GM08714 (cell line): ENCODE data around the gene CTBP2.
"Not testable (repeated sequence)": the region's sequence is repeated elsewhere in the genome, so short reads cannot be mapped to it uniquely, and the experiment has no call there.

Source experiments
- H3K4me3 ChIP-seq: fragments of 200-500 bp; sonication (Bioruptor generic); 2 replicates; pipeline ENCODE4 v1.5.1; 2014; ENCODE audit warnings: mild to moderate bottlenecking, low read length, inconsistent platforms
- ZNF274 ChIP-seq: IDR thresholded peaks from 2 replicates; pipeline ENCODE4 v1.6.1; 2012; ENCODE audit warnings: mild to moderate bottlenecking, low read depth, low read length

Gene CTBP2

DNA sequence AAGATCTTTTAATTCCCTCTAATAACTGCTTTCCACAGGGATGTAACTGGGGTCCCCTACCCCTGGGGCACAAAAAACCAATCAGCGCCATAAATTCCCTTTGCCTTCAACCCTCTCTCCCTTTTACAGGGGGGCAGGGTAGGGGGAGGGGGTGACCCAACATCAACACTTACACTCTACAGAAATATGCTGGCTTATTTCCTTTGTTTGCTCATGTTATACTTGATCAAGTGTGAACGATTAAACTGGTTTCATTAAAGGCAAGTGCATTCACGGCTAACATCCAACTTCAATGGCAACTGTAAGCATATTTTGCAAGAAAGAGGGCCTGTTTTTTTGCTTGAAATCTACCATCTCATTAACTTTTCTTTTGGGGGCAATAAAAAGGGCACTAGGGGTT, 2.9 kb downstream of the CTBP2 start:
- H3K4me3 ChIP-seq: no peak overlapping the region; the same call in 1 of the 2 replicates
- no peak for TF ChIP-seq ZNF274

- no peak overlapping the region for H3K4me3 ChIP-seq
- no peak for TF ChIP-seq ZNF274
Observed at GRCh38 chr10:125156739-125157480, 3.5 kb downstream of the CTBP2 start.

GRCh38 chr10:125156196-125156595, 4.2 kb downstream of the CTBP2 start:
- H3K4me3 ChIP-seq: no peak overlapping the region
- TF ChIP-seq ZNF274: no peak

DNA sequence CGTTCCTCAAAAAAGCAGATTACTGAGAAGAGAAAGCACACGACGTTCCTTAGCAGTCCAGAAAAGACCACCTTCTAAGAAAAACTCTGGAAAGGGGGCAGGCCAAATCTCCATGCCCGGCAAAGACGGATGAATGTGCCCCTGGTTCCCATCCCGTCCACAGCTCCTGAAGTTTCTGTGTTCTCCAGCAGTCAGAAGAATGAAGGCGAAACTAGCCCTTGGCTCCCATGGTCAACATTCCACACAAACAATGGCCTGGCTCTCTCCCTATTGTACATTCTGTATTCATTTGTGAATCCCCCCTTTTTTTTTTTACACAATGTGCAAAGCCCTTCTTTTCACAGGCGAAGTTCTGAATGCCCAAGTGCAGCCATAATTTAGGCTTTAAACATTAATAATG, 5.3 kb downstream of the CTBP2 start:
- H3K4me3 ChIP-seq: no peak overlapping the region
- TF ChIP-seq ZNF274: no peak

DNA sequence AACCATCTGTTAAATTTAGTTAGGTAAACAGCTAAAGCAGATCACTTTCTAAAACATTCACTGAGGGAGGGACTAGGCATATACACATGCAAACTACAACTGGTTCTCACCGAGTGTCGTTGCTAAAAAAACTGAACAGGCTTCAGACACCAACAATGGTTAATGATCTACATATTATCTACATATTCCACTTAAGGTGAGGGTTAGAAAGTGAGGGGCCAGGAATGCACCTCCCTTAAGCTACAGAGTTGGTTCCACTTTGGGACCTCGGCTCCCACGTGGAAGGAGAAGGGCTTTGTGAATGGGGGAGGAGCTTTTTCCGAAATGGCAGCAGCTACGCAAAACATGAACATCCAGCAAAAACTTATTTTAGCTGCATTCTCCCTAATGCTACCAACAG, 5.8 kb downstream of the CTBP2 start:
- H3K4me3 ChIP-seq: no peak overlapping the region
- TF ChIP-seq ZNF274: no peak

- TF ChIP-seq ZNF274: no peak
- H3K4me3 ChIP-seq: no peak overlapping the region
Observed at GRCh38 chr10:125153703-125154490, 6.5 kb downstream of the CTBP2 start.

DNA sequence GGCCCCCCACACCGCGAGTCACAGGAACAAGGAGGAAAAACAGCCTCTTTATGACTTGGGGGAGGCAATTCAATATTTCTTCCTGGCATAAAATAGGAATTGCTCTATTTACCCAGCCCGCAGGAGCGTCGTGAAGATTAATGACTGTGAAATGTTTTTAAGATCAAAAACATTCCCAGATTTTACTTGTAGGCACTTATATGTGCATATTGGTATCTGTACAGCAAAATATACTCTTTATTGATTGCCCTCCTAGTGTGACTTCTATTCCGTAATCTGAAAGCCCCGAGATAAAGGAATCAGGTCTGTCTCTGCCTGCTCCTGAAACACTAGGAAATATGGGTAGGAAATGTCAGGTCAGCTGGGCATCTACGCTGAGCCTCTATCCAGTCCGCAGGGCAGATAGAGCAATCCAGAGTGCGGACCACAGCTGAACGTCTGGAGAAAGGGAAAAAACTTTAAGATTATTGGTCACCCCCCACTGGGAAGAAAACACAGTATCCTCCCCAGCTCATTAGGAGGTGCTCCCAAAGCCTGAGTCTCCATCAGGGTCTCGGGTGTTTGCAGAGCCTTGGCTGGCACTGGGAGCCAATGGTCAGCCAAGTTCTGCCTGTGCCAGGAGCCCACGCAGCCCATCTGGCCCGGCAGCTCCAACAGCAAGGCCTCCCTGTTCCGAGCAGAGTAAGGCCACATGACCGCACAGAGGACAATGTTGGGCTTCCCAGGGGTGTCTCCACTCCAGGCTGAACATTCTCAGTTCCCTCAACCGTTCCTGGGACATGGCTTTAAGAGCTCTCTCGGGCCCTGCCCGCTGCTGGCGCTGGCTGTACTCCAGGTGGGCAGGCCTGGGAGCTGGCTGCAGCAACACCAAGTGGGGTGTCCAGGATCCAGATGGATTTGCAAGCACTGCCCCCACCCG, 7.7 kb downstream of the CTBP2 start:
- no peak for TF ChIP-seq ZNF274
- no peak overlapping the region for H3K4me3 ChIP-seq

DNA sequence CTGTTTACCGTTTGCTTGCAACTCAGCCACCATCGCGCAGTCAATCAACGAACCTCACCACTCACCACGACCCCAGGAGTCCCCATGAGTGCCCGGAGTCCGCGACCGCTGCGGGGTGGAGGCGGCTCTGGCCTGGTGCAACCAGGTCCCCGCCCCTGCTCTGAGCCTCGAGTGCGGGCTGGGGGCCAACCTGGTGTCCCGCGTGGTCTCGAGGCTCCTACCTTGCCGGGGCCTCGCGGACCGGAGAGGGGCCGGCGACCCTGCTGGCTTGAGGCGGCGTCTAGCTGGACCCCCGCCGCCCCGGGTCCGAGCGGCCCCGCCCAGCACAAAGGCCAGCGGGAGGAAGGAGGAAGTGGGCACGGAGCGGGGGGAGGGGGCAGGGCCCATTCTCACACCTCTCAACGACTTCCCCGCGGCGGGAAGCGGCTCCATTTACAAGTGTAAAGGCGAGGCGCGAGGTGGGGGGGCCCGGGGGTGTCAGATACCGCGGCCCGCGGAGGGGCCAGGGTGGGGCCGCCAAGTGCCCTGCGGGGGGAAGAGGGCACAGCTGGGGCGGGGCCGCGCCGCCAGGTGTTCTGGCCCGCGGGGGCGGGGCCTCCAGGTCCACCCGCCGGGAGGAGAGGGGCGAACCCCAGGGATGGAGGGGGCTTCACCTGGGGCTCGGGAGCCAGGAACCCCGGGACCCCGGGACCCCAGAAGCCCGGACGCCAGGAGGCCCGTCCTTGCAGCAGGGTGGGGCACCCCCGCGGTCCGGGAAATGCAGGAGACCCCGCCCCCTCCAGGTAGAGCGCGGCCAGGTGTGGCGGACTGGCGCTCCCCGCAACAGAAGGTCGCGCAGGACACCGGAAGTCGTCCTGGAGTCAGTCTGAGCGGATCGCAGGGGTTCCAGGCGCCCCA, 8.6 kb downstream of the CTBP2 start:
- H3K4me3 ChIP-seq: no peak overlapping the region
- no peak for TF ChIP-seq ZNF274

- no peak for TF ChIP-seq ZNF274
- H3K4me3 ChIP-seq: no peak overlapping the region
Observed at GRCh38 chr10:125151170-125151552, 9.2 kb downstream of the CTBP2 start.

DNA sequence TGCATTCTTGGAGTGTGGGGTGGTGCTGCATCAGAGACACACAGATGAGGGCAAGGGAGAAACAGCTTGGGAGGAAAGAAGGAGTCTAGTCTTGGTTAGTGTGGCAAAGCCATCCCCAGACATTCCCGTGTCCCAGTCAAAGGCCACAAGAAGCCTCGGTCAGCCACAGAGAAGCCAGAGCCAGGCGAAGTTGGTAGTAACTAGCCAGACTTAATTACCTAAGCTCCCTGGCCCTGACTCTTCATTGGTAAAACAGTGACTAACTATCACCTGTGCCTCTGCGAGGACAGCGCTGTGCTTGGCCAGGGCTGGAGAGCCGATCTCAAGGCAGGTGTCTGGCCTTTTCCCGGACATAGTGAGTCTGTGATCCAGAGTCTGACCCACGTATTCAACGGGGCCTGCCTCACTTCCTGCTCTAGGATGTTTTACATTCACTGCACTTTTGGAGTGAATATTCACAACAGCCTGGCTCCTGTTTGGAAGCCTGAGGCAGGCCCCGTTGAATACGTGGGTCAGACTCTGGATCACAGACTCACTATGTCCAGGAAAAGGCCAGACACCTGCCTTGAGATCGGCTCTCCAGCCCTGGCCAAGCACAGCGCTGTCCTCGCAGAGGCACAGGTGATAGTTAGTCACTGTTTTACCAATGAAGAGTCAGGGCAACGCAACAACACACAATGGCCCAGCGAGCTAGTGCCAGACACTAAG, 9.8 kb downstream of the CTBP2 start:
- H3K4me3 ChIP-seq: not testable (repeated sequence)

- TF ChIP-seq ZNF274: no peak
- no peak overlapping the region for H3K4me3 ChIP-seq
Observed at GRCh38 chr10:125149680-125150047, 10.7 kb downstream of the CTBP2 start.

GRCh38 chr10:125149036-125149679, 11.2 kb downstream of the CTBP2 start:
- no peak overlapping the region for H3K4me3 ChIP-seq
- TF ChIP-seq ZNF274: no peak

DNA sequence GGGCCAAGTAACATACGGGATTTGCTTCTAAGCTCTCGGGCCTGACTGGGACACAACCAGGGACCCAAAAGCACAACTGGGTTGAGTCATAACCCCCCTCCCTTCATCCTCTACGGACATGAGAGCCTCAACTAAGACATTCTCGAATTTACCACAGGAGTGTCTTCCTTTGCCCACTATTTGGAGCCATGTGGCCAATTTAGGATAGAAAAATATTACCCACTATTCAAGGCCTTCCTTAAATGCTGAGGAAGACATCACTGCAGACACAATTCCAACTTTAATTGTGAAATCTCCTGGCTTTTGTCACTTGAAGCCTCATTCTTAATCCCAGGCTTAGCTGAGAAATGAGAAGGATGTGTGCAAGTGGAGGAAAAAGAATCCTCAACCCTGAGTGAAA, 11.8 kb downstream of the CTBP2 start:
- H3K4me3 ChIP-seq: no peak overlapping the region
- no peak for TF ChIP-seq ZNF274
